Measurements from ENCODE around the gene KRTAP3-3.
A peak's percentile ranks its signal among the peaks of the same experiment; 100 is the strongest.
"Not testable (repeated sequence)": the region's sequence is repeated elsewhere in the genome, so short reads cannot be mapped to it uniquely, and the experiment has no call there.

KRTAP3-3 gene

GRCh38 chr17:40993839-40994238 lies at the start of gene KRTAP3-3:
Gene KRTAP3-3, minus strand, starts transcription at chr17:40994164. Its CDS starts 67 bp downstream, at chr17:40994097.
- DNase-seq, result no peak

- no peak for DNase-seq
These were observed 49.0 kb upstream of the KRTAP3-3 start for GRCh38 chr17:41042953-41043352.

- not testable (repeated sequence) for DNase-seq
These were observed 47.0 kb upstream of the KRTAP3-3 start, which contains the start of gene KRTAP1-1 for GRCh38 chr17:41040783-41041571. Gene KRTAP1-1, minus strand, starts transcription at chr17:41041450. Its CDS starts 53 bp downstream, at chr17:41041397.

- DNase-seq, result no peak
These were observed 43.9 kb upstream of the KRTAP3-3 start for GRCh38 chr17:41037853-41038350.

- DNase-seq, result peak; percentile 1
These were observed 40.5 kb upstream of the KRTAP3-3 start, which contains the start of gene KRTAP1-3 for GRCh38 chr17:41034346-41034935. Gene KRTAP1-3, minus strand, starts transcription at chr17:41034874. Its CDS starts 53 bp downstream, at chr17:41034821.

- DNase-seq, result no peak
These were observed 35.8 kb upstream of the KRTAP3-3 start, which contains the start of gene KRTAP1-4 for GRCh38 chr17:41029633-41030245. Gene KRTAP1-4, minus strand, starts transcription at chr17:41030195. Its CDS starts 117 bp downstream, at chr17:41030078.

GRCh38 chr17:41026715-41027471 lies 32.9 kb upstream of the KRTAP3-3 start, which contains the start of gene KRTAP1-5:
Gene KRTAP1-5, minus strand, starts transcription at chr17:41027208. Its CDS starts 53 bp downstream, at chr17:41027155.
- DNase-seq, result no peak

- DNase-seq, result no peak
These were observed 30.7 kb upstream of the KRTAP3-3 start for GRCh38 chr17:41024697-41025096.

GRCh38 chr17:41020336-41020735 lies 26.4 kb upstream of the KRTAP3-3 start:
- DNase-seq, result no peak

GRCh38 chr17:41019415-41019814 lies 25.5 kb upstream of the KRTAP3-3 start:
- no peak for DNase-seq

- DNase-seq, result no peak
These were observed 24.6 kb upstream of the KRTAP3-3 start for GRCh38 chr17:41018541-41018940.

- no peak for DNase-seq
These were observed 22.7 kb upstream of the KRTAP3-3 start for GRCh38 chr17:41016578-41017215.

GRCh38 chr17:41015454-41015853 lies 21.5 kb upstream of the KRTAP3-3 start:
- DNase-seq, result no peak

GRCh38 chr17:41013606-41014005 lies 19.6 kb upstream of the KRTAP3-3 start:
- no peak for DNase-seq

GRCh38 chr17:41013181-41013580 lies 19.2 kb upstream of the KRTAP3-3 start:
- DNase-seq, result no peak

- DNase-seq, result no peak
These were observed 18.6 kb upstream of the KRTAP3-3 start for GRCh38 chr17:41012326-41013120.

GRCh38 chr17:41010441-41010840 lies 16.5 kb upstream of the KRTAP3-3 start:
- DNase-seq, result no peak

- no peak for DNase-seq
These were observed 16.0 kb upstream of the KRTAP3-3 start for GRCh38 chr17:41009936-41010335.

- DNase-seq, result no peak
These were observed 15.4 kb upstream of the KRTAP3-3 start for GRCh38 chr17:41009301-41009760.

- peak; percentile 72 for DNase-seq
These were observed 14.8 kb upstream of the KRTAP3-3 start, which contains the start of gene KRTAP3-1 for GRCh38 chr17:41008811-41009210. Gene KRTAP3-1, minus strand, starts transcription at chr17:41009128. Its CDS starts 54 bp downstream, at chr17:41009074.

GRCh38 chr17:41004397-41004796 lies 10.4 kb upstream of the KRTAP3-3 start:
- DNase-seq, result no peak
